ENCODE measurements around the gene TTLL11. TPM values are rescaled to one million over a fixed set of nuclear protein-coding genes. Genes with fewer than 3 reads are reported as not detected.

The TTLL11 gene
- total and polyA plus RNA-seq, 2 of the 8 experiments (the other 6 are each of a cell fraction or from before 2014, with no cell fraction given), result 0.56 to 0.80 TPM

DNA sequence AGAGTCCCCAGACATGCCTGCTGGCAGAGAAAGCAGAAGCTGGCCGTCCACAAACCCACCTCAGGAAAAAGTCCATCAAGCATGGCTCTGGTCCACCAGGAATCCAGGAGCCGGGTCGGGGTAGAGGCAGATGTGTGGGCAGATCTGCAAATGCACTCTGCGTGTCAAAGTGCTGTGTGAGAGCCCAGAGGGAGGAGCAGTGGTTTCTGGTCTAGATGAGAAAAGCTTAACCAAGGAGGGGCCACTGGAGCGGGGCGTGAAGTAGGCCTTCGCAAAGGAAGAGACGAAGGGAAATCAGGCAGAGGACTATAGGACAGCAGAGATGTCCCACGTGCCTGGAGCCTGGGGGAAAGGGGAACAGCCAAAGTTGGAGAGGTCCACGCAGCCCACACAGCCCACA lies 40.0 kb downstream of the TTLL11 start (continued):
- TF ChIP-seq, protein P1, sequence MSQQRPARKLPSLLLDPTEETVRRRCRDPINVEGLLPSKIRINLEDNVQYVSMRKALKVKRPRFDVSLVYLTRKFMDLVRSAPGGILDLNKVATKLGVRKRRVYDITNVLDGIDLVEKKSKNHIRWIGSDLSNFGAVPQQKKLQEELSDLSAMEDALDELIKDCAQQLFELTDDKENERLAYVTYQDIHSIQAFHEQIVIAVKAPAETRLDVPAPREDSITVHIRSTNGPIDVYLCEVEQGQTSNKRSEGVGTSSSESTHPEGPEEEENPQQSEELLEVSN (IDR thresholded peaks at IDR 0.05), result no peak
- TF ChIP-seq SP2 (IDR thresholded peaks at IDR 0.05; ENCODE audit: low read length) (no peak), FOSL1 (IDR thresholded peaks at IDR 0.05; ENCODE audit: insufficient read depth, low read depth, low read length) (no peak), SUZ12 (IDR thresholded peaks at IDR 0.05; ENCODE audit: low read length) (no peak), TAF1 (IDR thresholded peaks at IDR 0.05; ENCODE audit: low read depth, low read length) (no peak), POLR2AphosphoS5 (IDR thresholded peaks at IDR 0.05; ENCODE audit: low read depth, low read length) (no peak)

Measured in H1 (cell line).